GM19467 (cell line): ENCODE results near the gene C1orf226.

Source experiments
- ATAC-seq: cut with Tn5 transposase; IDR thresholded peaks from one replicate; pipeline ENCODE4 v1.9.1; 2021; ENCODE audit warnings: mild to moderate bottlenecking, moderate library complexity; ENCODE audit not compliant: unreplicated experiment

C1orf226 gene

DNA sequence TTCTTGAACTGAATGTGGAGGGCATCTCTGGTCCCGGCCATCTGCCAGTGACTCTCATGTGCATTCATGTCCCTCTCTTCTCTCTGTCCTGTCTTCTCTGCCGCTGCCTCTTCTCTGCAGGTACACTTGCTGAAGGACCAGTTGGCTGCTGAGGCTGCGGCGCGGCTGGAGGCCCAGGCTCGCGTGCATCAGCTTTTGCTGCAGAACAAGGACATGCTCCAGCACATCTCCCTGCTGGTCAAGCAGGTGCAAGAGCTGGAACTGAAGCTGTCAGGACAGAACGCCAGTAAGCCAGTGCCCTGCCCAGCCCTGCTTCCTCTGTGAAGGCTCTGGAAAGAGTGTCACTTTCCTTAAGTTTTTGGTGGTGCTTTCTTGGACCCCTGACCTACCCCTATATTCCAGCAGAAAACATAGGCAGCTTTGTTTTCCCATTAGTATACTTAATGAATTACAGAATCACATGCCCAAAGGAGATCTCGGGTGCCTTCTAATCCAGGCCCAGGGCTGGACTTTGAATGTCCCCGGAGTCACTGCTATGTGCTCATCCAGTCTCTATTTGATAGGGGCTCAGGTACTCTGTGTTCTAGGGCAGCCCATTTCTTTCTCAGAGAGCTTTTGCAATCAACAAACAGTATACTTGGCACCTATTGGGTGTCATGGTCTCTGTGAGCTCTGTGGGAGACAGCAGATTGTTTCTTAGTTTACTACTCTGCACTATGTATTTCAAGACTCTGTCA lies 16.1 kb upstream of the C1orf226 start:
- ATAC-seq = no peak

- no peak for ATAC-seq
Measured at GRCh38 chr1:162366149-162366548, 15.4 kb upstream of the C1orf226 start.

GRCh38 chr1:162366671-162367070 lies 14.9 kb upstream of the C1orf226 start:
- no peak for ATAC-seq

- no peak for ATAC-seq
Measured at GRCh38 chr1:162367073-162367472, 14.5 kb upstream of the C1orf226 start.

DNA sequence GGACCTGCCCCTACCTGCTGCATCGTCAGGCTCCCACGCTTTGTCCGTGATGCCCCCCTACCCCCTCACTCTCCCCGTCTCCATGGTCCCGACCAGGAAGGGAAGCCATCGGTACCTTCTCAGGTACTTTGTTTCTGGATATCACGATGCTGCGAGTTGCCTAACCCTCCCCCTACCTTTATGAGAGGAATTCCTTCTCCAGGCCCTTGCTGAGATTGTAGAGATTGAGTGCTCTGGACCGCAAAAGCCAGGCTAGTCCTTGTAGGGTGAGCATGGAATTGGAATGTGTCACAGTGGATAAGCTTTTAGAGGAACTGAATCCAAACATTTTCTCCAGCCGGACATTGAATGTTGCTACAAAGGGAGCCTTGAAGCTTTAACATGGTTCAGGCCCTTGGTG lies 13.8 kb upstream of the C1orf226 start:
- no peak for ATAC-seq

GRCh38 chr1:162368451-162368850 lies 13.1 kb upstream of the C1orf226 start:
- ATAC-seq = no peak

- no peak for ATAC-seq
Measured at GRCh38 chr1:162369571-162369970, 12.0 kb upstream of the C1orf226 start.

- no peak for ATAC-seq
Measured at GRCh38 chr1:162370161-162370560, 11.4 kb upstream of the C1orf226 start.

- no peak for ATAC-seq
Measured at GRCh38 chr1:162370721-162371120, 10.8 kb upstream of the C1orf226 start.

GRCh38 chr1:162371611-162372010 lies 9.9 kb upstream of the C1orf226 start:
- no peak for ATAC-seq

DNA sequence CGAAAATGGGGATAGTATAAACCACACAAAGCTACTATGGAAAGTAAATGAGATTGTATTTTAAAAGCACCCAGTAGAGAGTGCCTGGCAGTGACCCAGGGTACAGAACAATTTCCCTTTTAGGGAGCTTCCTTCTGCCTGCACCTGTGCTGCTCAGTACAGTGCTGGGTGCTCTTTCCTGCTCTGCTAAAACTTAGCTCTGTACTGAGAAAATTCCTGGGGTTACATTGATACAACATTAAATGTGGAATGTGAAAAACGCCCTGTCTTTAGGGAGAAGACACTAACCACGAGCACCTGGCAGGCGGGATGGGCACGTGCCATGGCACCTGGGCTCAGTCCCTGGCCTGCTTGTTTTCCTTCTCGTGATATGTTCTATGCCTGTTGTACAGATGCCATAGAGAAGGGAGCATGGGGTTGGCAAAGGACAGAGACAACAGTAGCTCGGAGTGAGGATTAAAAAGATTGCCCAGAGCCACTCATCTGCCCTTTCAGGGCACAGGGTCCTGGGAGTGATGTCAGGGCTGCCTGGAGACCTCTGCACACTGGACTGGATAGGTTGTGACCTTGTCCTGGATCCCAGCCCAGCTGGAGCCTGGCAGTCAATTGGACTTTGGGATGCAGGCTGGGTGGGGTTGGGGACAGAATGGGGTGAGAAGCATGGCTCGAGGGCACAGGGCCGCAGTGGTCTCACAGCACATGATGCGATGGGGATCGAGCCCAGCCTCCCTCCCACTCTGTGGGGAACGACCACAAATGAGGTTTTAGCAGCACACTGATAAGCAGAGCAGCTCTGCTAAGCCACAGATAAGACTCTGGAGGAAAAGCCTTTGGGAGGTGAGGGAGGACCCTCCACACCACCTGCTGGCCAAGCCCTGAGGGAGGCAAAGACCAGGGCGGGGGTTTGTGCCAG lies 9.1 kb upstream of the C1orf226 start:
- ATAC-seq = no peak

- no peak for ATAC-seq
Measured at GRCh38 chr1:162373072-162373427, 8.5 kb upstream of the C1orf226 start.

DNA sequence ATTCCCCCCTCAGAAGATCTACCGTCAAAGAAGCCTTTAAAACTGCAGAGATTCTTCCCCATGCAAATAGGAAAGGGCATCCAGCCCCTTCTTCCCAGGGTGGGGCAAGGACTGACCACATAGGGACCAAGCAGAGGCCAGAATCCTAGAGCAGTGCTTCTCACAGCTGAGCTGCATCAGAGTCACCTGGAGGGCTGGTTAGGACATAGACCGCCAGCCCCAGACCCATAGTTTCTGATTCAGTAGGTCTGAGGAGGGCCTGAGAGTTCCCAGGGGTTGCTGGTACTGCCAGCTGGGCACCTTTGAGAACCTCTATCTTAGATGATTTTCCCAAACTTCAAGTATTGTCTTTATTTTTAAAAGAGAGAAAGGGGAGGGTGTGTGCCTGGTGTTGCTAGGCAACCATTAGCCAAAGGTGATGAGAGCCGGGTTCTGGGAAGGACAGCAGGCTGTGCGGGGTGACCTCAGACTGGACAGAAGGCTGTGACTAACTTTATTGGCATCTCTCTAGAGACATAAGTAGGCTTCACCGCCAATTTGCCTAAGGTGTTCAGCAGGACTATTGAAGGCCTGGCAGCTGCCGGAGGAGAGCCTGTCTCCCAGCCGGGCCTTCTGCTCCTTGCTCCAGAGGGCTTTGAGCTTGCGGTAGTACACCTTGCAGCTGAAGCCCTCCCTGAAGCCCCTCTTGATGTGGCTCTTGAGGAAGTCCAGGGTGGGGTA lies 7.8 kb upstream of the C1orf226 start:
- no peak for ATAC-seq

DNA sequence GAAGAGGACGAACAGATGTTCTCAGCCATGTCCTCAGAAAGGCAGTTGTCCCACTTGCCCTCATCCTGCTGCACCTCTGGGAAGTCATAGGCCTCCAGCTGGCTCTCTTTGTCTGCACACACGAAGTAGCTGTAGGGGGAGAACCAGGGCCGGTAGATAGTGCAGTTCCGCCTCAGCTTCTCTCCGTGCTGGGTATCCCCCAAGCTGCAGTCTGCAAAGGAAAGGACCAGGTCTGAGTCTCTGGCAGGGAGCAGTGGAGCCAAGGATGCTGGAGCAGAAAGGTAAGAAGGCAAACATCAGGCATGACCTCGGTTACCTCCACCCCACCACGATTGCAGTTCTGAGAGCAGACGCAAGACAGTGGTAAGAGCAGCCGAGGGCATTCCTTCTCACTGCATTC lies 7.1 kb upstream of the C1orf226 start:
- ATAC-seq = no peak

- no peak for ATAC-seq
Measured at GRCh38 chr1:162375463-162375862, 6.1 kb upstream of the C1orf226 start.

DNA sequence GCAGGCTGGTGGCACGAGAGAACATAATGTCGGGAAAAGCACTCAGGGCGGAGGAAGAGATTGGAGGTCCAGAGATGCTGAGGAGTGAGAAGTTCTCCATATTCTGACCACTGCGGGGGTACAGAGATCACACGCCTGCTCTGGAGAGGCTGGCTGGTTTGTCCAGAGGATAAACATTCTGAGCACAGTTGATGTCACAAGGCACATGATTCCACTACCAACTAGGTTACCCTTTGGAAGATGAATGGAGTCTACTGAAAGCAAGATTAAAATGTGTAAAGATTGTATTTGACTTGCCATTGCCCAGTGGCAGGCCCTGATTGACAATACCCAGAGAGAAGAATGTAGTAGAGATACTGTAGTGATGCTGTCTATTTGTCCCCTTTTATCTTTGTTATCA lies 4.8 kb upstream of the C1orf226 start, which contains the start of gene SPATA46:
Gene SPATA46, minus strand, starts transcription at position 164 of the 400 bp plus-strand sequence. Its CDS starts 64 bp downstream, at position 100.
- no peak for ATAC-seq

- no peak for ATAC-seq
Measured at GRCh38 chr1:162380061-162380846, 1.3 kb upstream of the C1orf226 start.

DNA sequence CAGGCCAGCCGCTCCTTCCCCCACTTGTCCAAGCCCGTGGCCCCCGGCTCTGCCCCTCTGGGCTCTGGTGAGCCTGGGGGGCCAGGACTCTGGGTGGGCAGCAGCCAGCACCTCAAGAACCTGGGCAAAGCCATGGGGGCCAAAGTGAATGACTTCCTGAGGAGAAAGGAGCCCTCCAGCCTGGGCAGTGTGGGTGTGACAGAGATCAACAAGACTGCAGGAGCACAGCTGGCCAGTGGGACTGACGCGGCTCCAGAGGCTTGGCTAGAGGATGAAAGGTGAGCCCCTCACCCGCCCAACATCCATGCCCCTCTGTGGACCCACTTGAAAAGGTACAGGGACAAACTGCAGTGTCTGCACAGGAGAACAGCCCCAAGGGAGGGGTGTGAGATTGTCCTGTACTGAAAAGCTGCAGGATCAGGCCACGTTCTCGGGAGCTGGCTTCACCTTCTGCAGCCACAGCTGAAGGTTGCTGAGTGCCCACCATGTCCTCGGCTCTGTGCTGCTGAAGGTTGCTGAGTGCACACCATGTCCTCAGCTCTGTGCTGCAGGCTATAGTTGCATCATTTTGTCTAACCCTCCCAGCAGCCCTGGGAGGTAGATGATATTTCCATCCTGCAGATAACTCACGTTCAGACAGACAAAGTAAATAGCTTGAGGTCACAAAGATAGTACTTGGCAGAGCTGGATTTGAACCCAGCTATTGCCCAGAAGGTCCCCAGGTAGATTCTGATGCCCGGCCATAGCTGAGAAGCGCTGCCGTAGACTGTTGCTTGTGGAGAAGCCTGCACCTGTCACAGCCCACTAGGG lies 618 bp downstream of the C1orf226 start:
- ATAC-seq = no peak

GRCh38 chr1:162383091-162383490 lies 1.6 kb downstream of the C1orf226 start:
- ATAC-seq = no peak

DNA sequence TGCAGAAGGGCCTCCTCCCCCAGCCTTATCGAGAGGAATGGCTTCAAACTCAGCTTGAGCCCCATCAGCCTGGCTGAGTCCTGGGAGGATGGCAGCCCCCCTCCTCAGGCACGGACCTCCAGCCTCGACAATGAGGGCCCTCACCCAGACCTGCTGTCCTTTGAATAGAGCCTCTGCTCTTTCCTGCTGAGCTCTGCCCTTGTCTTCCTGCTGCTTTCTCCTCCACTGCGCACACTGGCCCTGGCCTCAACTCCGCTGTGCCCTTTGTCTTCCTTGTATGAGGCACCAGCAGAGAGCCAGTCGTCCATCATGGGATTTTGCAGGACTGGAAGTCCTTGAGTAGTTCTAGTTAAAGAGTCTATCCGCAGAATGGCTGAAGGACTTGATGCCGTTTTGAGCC lies 2.0 kb downstream of the C1orf226 start:
- ATAC-seq = no peak
